Right lobe of liver (tissue), 6 donors: Measurements from ENCODE around the gene BLM. TPM values are rescaled to one million over a fixed set of nuclear protein-coding genes. Genes with fewer than 3 reads are reported as not detected.
A peak's percentile ranks its signal among the peaks of the same experiment; 100 is the strongest.

Experiments
- ATAC-seq, 4 donors: fragments of 200-7000 bp; cut with Tn5 transposase; one replicate each; pipeline ENCODE4 v1.9.1; 2020; ENCODE audit warnings: mild to moderate bottlenecking in 4 of 4, moderate library complexity in 4 of 4
- DNase-seq, 3 donors: peaks; one replicate each; pipeline ENCODE4 v3.0.0-alpha.2; 2020
- H3K27ac ChIP-seq, 3 donors: fragments of 200-600 bp; one replicate each; pipeline ENCODE4 v1.8.0; 2022
- H3K27me3 ChIP-seq, 2 donors: fragments of 200-600 bp; one replicate each; pipeline ENCODE4 v1.8.0; 2022
- H3K36me3 ChIP-seq, 4 donors: fragments of 200-600 bp; sonication (generic) in 1 of 4; one replicate each; pipeline versions ENCODE4 v1.5.1 to v1.8.0; 2017 to 2022; ENCODE audit warnings: control low read depth in 1 of 4
- H3K4me1 ChIP-seq, 4 donors: fragments of 200-600 bp; sonication (generic) in 1 of 4; one replicate each; pipeline versions ENCODE4 v1.5.1 to v1.8.0; 2017 to 2022; ENCODE audit warnings: control low read depth in 1 of 4
- H3K4me3 ChIP-seq, 3 donors: fragments of 200-600 bp; one replicate each; pipeline ENCODE4 v1.8.0; 2022
- H3K9me3 ChIP-seq, 4 donors: fragments of 200-600 bp; sonication (generic) in 1 of 4; one replicate each; pipeline versions ENCODE4 v1.5.1 to v1.8.0; 2017 to 2022; ENCODE audit warnings: control low read depth in 1 of 4
- CTCF ChIP-seq, 4 donors: fragments of 200-600 bp in 3 of 4; fragments of 450-650 bp in 1 of 4; IDR thresholded peaks; one replicate each; pipeline versions ENCODE4 v1.5.1 to v1.8.0; 2016 to 2022; ENCODE audit warnings: antibody characterized with exemption in 4 of 4, mild to moderate bottlenecking in 2 of 4
- POLR2A ChIP-seq: fragments of 450-650 bp; IDR thresholded peaks from one replicate; pipeline ENCODE4 v1.6.1; 2017; ENCODE audit warnings: antibody characterized with exemption, mild to moderate bottlenecking
- WGBS: methylation state at CpG from one replicate; pipeline ENCODE4 v1.1.6; 2018; ENCODE audit warnings: low coverage, low lambda C conversion rate; ENCODE audit not compliant: insufficient coverage; ENCODE audit errors: missing lambda C conversion rate; 5-methylcytosine and 5-hydroxymethylcytosine counted together
- intact Hi-C, 2 donors: fragments of 100-400 bp; cut with DNase I; formaldehyde crosslinking; loops; one replicate each; pipeline versions ENCODE4 v1.11.2 to v1.14.1; 2022
- total RNA-seq, 6 experiments: library from RNA; depleted of rRNA in 2 of 6; stranded (reverse); fragments of >200 nt in 2 of 6; fragmentation: NEBNext Ultra II Directional in 3 of 6; extraction: Animal tissue kit (Norgen Biotek cat#: 25700) in 3 of 6; gene quantifications; one replicate each; pipeline versions ENCODE4 v1.1.0 to v1.2.4, GENCODE V29; 2016 to 2023
- donor health status: DM: no; HTN: yes; CAD: no.
- donor health status: DM: no; HTN: no; CAD: no.
- donor health status: DM: no; HTN: no; CAD: no.
- donor health status: DM: no; HTN: yes; CAD: no.
- donor health status: DM: no; HTN: yes; CAD: no.

BLM gene
- total RNA-seq, 6 experiments from 2014 or later: 0.20 to 2.3 (median 0.45) TPM

DNA sequence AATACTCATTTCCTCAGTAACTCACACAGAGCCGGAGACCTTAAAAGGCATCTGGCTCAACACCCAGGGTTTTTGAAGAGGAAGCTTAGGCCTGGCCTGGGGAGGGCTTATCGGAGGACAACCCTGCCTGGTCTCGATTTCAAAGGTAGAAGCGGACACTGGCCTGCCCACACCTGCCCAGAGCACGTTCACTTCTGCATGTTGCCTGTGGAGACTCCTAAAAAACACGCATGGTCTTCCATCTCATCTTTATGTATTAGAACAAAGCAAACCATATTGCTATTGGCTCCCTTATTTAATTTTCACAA lies 95.8 kb downstream of the BLM start:
- peak in 1 of 3 donors; percentile 39 for DNase-seq
- H3K27ac ChIP-seq: no peak overlapping the region
- ATAC-seq: peak in 1 of 4 donors; percentile 26
- H3K4me1 ChIP-seq: no peaks in the 10 kb centered on the region
- no peaks in the 10 kb centered on the region for H3K9me3 ChIP-seq
- intact Hi-C loops: no loop called here
- H3K4me3 ChIP-seq: no peak overlapping the region
- no peak for TF ChIP-seq CTCF (IDR thresholded peaks at IDR 0.05)
- no peak for TF ChIP-seq POLR2A
- H3K27me3 ChIP-seq: no peaks in the 10 kb centered on the region
- no peaks in the 10 kb centered on the region for H3K36me3 ChIP-seq
- 90% methylated on average over 5 of the region's 6 CpGs for WGBS

DNA sequence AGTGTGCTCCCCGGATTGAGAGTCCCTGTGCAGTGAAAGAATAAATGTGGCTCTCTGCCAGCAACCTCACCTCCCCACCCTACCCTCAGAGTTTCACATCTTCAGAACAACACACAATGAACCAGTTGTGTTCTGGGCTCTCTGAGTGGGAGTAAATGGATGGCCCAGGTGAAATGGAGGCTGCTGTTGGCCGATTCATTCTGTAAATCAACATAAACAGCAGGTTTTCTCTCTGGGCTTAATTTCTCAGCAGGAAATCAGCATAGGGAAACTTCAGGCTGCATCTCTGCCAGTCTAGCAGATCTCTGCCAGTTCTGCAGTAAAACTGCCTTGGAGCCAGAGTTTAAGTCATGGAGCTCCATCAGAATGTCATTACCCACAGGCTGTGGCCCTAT lies 96.6 kb downstream of the BLM start:
- intact Hi-C loops: no loop called here
- no peaks in the 10 kb centered on the region for H3K4me1 ChIP-seq
- no peaks in the 10 kb centered on the region for H3K36me3 ChIP-seq
- 80% methylated on average over 1 of the region's 2 CpGs for WGBS
- ATAC-seq (no peak), DNase-seq (no peak)
- no peak overlapping the region for H3K4me3 ChIP-seq
- H3K9me3 ChIP-seq: no peaks in the 10 kb centered on the region
- no peak for TF ChIP-seq POLR2A
- TF ChIP-seq CTCF (IDR thresholded peaks at IDR 0.05): no peak
- H3K27ac ChIP-seq: no peak overlapping the region
- no peaks in the 10 kb centered on the region for H3K27me3 ChIP-seq

DNA sequence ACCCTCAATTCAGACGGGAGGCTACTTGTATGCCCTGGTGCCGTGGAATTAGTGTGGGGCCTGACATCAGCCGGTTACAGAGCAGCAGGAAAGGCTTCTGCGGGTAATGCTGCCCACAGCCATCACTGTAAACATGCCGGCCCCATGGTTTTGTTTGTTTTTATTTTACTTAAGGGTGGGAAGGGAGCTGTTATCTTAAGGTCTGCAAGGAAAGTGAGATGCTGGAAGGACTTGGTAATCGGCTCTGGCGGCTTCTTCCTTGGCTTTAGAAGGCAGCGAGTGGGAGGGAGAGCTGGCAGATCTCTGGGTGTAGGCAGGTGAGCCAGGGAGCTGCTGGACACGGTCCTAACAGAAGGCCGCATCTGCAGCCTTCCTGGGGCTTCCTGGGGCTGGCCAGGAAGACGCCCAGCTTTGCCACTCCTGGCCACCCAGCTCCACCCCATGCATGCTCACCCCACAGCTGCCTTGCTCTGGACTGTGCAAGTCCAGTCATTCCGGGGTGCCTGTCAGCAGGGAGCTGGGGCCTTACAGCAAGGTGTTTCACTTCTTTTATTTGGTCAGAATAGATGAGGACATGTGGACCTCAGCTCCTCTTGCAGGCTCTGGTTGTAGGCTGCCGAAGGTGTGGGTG lies 97.2 kb downstream of the BLM start:
- peak in 1 of 3 donors; percentile 31 for DNase-seq
- no peak overlapping the region for H3K27ac ChIP-seq

GRCh38 chr15:90816401-90817116 lies 99.4 kb downstream of the BLM start:
- intact Hi-C loops: no loop called here
- H3K27ac ChIP-seq: no peak overlapping the region

More for the DNA sequence above, 97.2 kb downstream of the BLM start:
- Histone ChIP-seq H3K9me3 (no peaks in the 10 kb centered on the region), H3K4me1 (no peaks in the 10 kb centered on the region), H3K27me3 (no peaks in the 10 kb centered on the region), H3K36me3 (no peaks in the 10 kb centered on the region), H3K4me3 (no peak overlapping the region)
- 84% methylated on average over 6 of the region's 13 CpGs for WGBS
- TF ChIP-seq POLR2A (no peak), CTCF (IDR thresholded peaks at IDR 0.05) (no peak)
- intact Hi-C loops: no loop called here
- ATAC-seq: no peak

More at GRCh38 chr15:90816401-90817116, 99.4 kb downstream of the BLM start:
- no peak overlapping the region for H3K4me3 ChIP-seq
- H3K4me1 ChIP-seq: peaks cover 0 to 3% (median 0%) of the 10 kb centered on the region in 4 donors
- no peaks in the 10 kb centered on the region for H3K9me3 ChIP-seq
- no peaks in the 10 kb centered on the region for H3K27me3 ChIP-seq
- no peaks in the 10 kb centered on the region for H3K36me3 ChIP-seq
- peak in 2 of 3 donors; percentile 30 to 42 for DNase-seq
- ATAC-seq: no peak
- WGBS: 57% methylated on average over 5 of the region's 15 CpGs
- TF ChIP-seq POLR2A (no peak), CTCF (IDR thresholded peaks at IDR 0.05) (no peak)
